ENCODE measurements around the gene MAP4K3. TPM values are rescaled to one million over a fixed set of nuclear protein-coding genes. Genes with fewer than 3 reads are reported as not detected.
"Not testable (repeated sequence)": the region's sequence is repeated elsewhere in the genome, so short reads cannot be mapped to it uniquely, and the experiment has no call there.

Gene MAP4K3
- total and polyA plus RNA-seq, 2 of the 4 experiments (the other 2 are of a cell fraction): 13.2 to 32.6 TPM

- H3K14ac ChIP-seq (replicated peaks; ENCODE audit: low read depth, low read length); H2BK120ac ChIP-seq (ENCODE audit: low read depth, low read length); H2AK5ac ChIP-seq (ENCODE audit: low read depth, low read length); H2AFZ ChIP-seq (replicated peaks; ENCODE audit: low read length, poor library complexity); H3K4ac ChIP-seq (ENCODE audit: low read depth, low read length); H3K9me1 ChIP-seq (ENCODE audit: insufficient read depth, low read length); H3K4me1 ChIP-seq (ENCODE audit: control insufficient read depth, insufficient read depth, low read length); POLR2A ChIA-PET (ENCODE audit: unreplicated experiment); DNase-seq; dilution Hi-C loops (cut with HindIII; ENCODE audit: low sequenced_read_pairs, unreplicated experiment); H4K5ac ChIP-seq (ENCODE audit: low read depth, low read length); H4K91ac ChIP-seq (ENCODE audit: insufficient read depth, low read depth, low read length); H3K9ac ChIP-seq (ENCODE audit: low read depth, low read length); H2BK20ac ChIP-seq (ENCODE audit: low read depth, low read length); H3K4me2 ChIP-seq (ENCODE audit: low read depth, low read length); H4K8ac ChIP-seq (ENCODE audit: low read depth in 2 of 2, low read length in 2 of 2); ATAC-seq (ENCODE audit: low read depth); H3K4me3 ChIP-seq (ENCODE audit: insufficient read depth, low read depth, low read length); H3K27me3 ChIP-seq (ENCODE audit: control insufficient read depth, insufficient read depth, low read length); H2BK5ac ChIP-seq (ENCODE audit: low read depth, low read length, poor library complexity, severe bottlenecking); H3K27ac ChIP-seq (ENCODE audit: insufficient read depth, low read length); intact Hi-C loops (cut with micrococcal nuclease); H3K23ac ChIP-seq (ENCODE audit: low read depth, low read length); H2BK15ac ChIP-seq (ENCODE audit: low read depth, low read length); H2AK9ac ChIP-seq (replicated peaks; ENCODE audit: low read depth, low read length, poor library complexity); H3K56ac ChIP-seq (ENCODE audit: extremely low read depth, insufficient read depth, low read length); BruUV-seq (replicated peaks); CTCF ChIA-PET; H3K18ac ChIP-seq (ENCODE audit: low read depth, low read length): not testable (repeated sequence)
- Histone ChIP-seq H3K36me3 (ENCODE audit: control insufficient read depth, insufficient read depth, low read length) (peaks cover 13% of the 10 kb centered on the region), H3K79me1 (ENCODE audit: low read depth in 1 of 2, low read length in 2 of 2) (peaks cover 43 to 47% of the 10 kb centered on the region in 2 experiments), H3K9me3 (ENCODE audit: control insufficient read depth, insufficient read depth, low read length) (peaks cover 15% of the 10 kb centered on the region), H4K20me1 (ENCODE audit: insufficient read depth, low read length) (peaks cover 26% of the 10 kb centered on the region; the same call in 1 of the 2 replicates)
- in situ Hi-C loops (cut with MboI; ENCODE audit: low sequenced_read_pairs): loop anchor here (25.0 kb wide), 1 partner anchor 327 kb away; no protein-coding TSS in a partner anchor
- 100% methylated on average over 1 of the region's 2 CpGs; no CpG with 5 or more reads in 1 of the 2 experiments for WGBS, 2 experiments (ENCODE audit: extremely low coverage in 2 of 2, insufficient read length in 1 of 2)
Observed at GRCh38 chr2:39360342-39360741, 76.7 kb downstream of the MAP4K3 start.

Data from IMR-90 (cell line).